Middle frontal gyrus (tissue), 1 donor: Measurements from ENCODE around the gene IL3RA.
"Not testable (repeated sequence)": the region's sequence is repeated elsewhere in the genome, so short reads cannot be mapped to it uniquely, and the experiment has no call there.

Source experiments
- DNase-seq: peaks from one replicate; pipeline ENCODE4 v3.0.0-alpha.2; 2015; ENCODE audit warnings: low spot score; ENCODE audit errors: extremely low spot score

The IL3RA gene

GRCh38 chrX:1330605-1331004 is 6.0 kb upstream of the IL3RA start:
- DNase-seq: no peak

DNA sequence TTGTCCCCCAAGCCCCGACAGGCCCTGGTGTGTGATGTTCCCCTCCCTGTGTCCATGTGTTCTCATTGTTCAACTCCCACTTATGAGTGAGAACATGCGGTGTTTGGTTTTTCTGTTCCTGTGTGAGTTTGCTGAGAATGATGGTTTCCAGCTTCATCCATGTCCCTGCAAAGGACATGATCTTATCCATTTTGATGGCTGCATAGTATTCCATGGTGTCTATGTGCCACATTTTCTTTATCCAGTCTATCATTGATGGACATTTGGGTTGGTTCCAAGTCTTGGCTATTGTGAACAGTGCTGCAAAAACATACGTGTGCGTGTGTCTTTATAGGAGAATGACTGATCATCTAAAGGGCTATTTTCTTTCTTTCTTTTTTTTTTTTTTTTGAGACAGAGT is 4.2 kb upstream of the IL3RA start:
- not testable (repeated sequence) for DNase-seq

DNA sequence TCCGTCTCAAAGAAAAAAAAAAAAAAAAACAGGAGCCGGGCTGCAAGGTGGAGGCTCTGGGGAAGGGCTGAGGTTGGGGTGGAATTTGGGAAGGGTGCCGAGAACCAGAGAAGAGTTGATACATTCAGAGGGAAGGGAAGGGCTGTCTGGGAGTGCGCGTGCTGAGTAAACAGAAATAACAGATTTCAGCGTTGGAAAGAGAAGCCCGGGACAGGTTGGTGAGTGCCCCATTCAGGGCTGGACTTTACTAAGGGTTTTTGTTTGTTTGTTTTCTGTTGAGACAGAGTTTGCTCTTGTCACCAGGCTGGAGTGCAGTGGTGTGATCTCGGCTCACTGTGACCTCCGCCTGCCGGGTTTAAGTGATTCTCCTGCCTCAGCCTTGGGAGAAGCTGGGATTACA is 1.7 kb upstream of the IL3RA start:
- no peak for DNase-seq

DNA sequence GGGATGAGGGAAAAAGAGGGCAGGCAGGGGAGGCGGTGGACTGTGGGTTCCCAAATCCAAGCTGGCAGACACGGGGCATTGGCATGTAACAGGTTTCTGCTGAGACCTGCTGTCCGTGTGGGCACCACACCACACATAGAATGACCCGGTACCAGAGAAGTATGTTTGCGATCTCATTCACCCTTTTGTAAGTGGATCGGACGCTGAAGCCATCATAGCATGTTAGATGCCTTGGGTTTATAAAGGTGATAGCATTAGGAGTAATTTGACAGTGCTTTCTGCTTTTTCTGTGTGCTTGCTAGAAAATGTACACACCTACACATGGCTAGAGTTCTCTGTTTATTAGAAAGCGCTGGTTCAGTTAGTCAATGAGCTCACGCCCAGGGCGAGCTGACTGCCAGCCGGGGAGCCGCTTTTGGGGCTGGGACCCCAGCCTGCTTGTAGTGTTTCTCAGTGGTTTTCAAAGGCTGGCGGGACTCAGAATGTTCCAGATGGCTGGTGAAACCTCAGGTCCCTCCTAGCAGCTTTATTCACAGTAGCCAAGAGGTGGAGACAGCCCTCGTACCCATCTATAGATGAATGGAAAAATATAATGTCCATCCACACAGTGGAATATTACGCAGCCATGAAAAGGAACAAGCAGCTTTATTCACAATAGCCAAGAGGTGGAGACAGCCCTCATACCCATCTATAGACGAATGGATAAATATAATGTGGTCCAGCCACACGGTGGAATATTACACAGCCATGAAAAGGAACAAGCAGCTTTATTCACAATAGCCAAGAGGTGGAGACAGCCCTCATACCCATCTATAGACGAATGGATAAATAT is 579 bp downstream of the IL3RA start:
- DNase-seq: no peak

GRCh38 chrX:1341545-1342184 is 5.1 kb downstream of the IL3RA start:
- DNase-seq: no peak

- DNase-seq: not testable (repeated sequence)
These were observed 13.0 kb downstream of the IL3RA start for GRCh38 chrX:1349606-1350005.

GRCh38 chrX:1351981-1352714 is 15.6 kb downstream of the IL3RA start:
- no peak for DNase-seq

GRCh38 chrX:1354036-1355019 is 17.7 kb downstream of the IL3RA start:
- no peak for DNase-seq

GRCh38 chrX:1355131-1356046 is 18.8 kb downstream of the IL3RA start:
- DNase-seq: no peak

DNA sequence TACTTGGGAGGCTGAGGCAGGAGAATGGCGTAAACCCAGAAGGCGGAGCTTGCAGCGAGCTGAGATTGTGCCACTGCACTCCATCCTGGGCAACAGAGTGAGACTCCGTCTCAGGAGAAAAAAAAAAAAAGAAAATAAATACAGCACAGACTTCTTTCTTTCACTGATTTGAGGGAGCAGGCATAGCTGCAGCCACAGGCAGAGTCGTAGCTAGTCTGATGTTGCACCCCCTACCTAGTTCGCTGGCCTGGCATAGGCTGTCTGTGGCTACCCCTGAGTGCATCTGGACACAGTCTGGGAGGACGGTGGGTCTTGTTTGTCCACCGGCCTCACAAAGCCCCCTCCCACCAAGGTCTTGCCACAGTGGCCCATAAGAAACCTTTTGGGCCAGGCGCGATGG is 21.4 kb downstream of the IL3RA start:
- DNase-seq: no peak

GRCh38 chrX:1358793-1359476 is 22.4 kb downstream of the IL3RA start:
- no peak for DNase-seq

DNA sequence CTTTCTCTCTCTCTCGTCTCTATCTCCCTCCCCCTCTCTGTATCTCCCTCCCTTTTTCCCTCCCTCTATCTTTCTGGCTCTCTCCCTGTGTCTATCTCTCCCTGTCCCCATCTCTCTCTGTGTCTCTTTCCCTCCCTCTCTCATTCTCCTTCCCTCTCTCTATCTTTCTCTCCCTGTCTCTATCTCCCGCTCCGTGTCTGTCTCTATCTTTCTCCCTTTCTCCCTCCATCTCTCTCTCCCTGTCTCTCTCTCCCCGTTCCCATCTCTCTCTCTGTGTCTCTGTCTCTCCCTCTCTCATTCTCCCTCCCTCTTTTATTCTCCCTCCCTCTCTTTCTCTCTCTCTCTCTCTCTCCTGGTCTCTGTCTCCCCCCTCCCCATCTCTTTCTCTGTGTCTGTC is 22.9 kb downstream of the IL3RA start:
- no peak for DNase-seq

DNA sequence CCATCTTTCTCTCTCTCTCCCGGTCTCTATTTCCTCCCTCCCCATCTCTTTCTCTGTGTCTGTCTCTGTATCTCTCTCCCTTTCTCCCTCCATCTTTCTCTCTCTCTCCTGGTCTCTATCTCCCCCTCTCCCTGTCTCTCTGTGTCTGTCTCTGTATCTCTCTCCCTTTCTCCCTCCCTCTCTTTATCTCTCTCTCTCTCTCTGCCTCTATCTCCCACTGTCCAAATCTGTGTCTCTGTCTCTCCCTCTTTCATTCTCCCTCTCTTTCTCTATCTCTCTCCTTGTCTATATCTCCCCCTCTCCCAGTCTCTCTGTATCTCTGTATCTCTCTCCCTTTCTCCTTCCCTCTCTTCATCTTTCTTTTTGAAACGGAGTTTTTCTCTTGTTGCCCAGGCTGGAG is 23.6 kb downstream of the IL3RA start:
- DNase-seq: no peak

DNA sequence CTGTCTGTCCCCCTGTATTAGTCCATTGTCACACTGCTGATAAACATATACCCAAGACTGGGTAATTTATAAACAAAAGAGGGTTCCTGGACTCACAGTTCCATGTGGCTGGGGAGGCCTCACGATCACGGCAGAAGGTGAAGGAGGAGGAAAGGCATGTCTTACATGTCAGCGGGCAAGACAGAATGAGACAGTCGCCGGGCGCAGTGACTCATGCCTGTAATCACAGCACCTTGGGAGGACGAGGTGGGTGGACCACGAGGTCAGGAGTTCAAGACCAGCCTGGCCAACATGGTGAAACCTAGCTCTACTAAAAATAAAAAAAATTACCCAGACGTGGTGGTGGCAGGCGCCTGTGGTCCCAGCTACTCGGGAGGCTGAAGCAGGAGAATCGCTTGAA is 24.7 kb downstream of the IL3RA start:
- DNase-seq: no peak

DNA sequence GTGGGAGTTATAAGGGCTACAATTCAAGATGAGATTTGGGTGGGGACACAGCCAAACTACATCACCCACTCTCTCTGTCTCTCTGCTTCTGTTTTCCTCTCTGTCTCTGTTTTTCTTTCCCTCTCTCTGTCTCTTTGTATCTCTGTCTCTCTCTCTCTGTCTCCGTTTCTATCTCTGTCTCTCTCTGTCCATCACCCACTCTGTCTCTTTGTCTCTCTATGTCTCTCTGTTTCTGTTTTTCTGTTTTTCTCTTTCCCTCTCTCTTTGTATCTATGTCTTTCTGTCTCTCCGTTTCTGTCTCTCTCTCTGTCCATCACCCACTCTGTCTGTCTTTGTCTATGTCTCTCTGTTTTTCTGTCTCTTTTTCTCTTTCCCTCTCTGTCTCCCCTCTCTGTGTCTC is 25.3 kb downstream of the IL3RA start:
- DNase-seq: no peak

DNA sequence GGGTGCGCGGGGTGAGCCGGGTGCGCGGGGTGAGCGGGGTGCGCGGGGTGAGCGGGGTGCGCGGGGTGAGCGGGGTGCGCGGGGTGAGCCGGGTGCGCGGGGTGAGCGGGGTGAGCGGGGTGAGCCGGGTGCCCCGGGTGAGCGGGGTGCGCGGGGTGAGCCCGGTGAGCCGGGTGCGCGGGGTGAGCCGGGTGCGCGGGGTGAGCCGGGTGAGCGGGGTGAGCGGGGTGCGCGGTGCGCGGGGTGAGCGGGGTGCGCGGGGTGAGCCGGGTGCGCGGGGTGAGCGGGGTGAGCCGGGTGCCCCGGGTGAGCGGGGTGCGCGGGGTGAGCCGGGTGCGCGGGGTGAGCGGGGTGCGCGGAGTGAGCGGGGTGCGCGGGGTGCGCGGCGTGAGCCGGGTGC is 29.8 kb downstream of the IL3RA start:
- DNase-seq: not testable (repeated sequence)

DNA sequence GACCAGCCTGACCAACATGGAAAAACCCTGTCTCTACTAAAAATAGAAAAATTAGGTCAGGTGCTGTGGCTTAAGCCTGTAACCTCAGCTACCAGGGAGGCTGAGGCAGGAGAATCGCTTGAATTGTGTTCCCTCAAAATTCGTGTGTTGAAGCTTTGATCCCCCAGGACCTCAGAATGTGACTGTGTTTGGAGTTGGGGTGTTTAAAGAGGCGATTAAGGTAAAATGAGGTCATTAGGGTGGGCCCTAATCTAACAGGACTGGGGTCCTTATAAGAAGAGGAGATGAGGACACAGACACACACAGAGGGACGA is 31.8 kb downstream of the IL3RA start:
- no peak for DNase-seq

- no peak for DNase-seq
These were observed 41.7 kb downstream of the IL3RA start for GRCh38 chrX:1378306-1378759.

DNA sequence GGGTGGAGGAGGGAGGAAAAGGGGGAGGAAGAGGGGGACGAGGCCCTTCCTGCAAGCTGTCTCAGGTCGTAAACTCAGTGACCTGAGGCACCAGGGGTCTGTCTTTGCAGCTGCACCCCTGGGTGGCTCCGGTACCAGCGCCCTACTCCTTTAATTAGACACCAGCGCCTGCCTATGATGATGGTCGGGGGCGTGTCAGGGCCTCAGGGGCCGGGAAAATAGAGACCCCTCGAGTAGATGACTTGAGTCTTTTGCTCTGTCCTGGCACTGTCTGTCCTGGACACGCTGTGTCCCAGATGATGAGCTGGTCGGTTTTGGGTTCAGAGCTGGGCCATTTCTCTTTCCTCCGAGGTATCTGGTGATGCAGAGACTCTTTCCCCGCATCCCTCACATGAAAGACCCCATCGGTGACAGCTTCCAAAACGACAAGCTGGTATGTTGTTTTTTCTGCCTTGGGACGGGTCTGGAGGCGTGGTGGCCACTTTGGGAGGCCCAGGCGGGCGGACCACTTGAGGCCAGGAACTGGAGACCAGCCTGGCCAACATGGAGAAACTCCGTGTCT is 44.2 kb downstream of the IL3RA start:
- DNase-seq: no peak
